ENCODE data around the gene PGAP6. TPM values are rescaled to one million over a fixed set of nuclear protein-coding genes. Genes with fewer than 3 reads are reported as not detected.

PGAP6 gene
- total RNA-seq, 4 donors from 2014 or later: 10.6 to 36.2 (median 12.8) TPM

DNA sequence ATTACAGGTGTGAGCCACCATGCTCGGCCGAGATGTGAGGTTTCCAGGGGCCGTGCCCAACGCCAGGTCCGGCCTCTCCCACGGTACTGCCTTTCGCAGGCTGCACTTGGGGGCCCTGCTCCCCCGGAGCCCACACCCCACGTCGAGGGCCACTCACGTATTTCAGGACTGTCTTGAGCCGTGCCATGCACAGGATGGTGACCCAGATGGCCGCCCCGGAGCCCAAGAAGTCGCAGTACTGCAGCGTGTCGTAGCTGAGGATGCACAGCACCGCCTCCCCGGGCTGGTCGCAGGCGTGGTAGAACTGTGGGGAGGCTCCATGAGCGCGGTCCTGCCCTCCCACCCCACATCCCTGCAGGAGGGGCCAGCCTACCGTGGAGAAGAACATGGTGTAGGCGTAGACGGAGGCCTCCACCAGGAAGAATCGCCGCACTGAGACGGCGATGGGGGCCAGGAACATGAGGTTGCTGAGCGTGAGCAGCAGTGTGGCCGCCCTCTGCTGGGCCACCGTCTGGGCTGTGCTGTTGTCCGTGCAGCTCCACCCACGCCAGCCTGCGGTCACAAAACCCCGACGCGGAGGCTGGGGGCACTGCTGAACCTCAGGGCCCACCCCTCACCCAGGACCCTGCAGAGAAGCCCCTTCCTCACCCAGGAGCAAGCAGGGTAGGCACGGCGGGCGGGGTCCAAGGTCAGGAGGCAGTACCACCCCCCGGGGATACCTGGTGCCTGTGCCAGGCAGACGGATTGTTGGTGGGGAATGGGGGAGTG lies 7.7 kb downstream of the PGAP6 start:
- Histone ChIP-seq H3K27ac (no peak overlapping the region), H3K4me3 (no peak overlapping the region), H3K9me3 (no peaks in the 10 kb centered on the region), H3K4me1 (peaks cover 4 to 11% of the 10 kb centered on the region in 2 donors), H3K27me3 (no peaks in the 10 kb centered on the region), H3K36me3 (no peaks in the 10 kb centered on the region)
- intact Hi-C loops (cut with DNase I; ENCODE audit: low total_unique reads): no loop called here
- DNase-seq: no peak
- TF ChIP-seq, protein P1, sequence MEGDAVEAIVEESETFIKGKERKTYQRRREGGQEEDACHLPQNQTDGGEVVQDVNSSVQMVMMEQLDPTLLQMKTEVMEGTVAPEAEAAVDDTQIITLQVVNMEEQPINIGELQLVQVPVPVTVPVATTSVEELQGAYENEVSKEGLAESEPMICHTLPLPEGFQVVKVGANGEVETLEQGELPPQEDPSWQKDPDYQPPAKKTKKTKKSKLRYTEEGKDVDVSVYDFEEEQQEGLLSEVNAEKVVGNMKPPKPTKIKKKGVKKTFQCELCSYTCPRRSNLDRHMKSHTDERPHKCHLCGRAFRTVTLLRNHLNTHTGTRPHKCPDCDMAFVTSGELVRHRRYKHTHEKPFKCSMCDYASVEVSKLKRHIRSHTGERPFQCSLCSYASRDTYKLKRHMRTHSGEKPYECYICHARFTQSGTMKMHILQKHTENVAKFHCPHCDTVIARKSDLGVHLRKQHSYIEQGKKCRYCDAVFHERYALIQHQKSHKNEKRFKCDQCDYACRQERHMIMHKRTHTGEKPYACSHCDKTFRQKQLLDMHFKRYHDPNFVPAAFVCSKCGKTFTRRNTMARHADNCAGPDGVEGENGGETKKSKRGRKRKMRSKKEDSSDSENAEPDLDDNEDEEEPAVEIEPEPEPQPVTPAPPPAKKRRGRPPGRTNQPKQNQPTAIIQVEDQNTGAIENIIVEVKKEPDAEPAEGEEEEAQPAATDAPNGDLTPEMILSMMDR (IDR thresholded peaks at IDR 0.05): no peak
- TF ChIP-seq POLR2A (IDR thresholded peaks at IDR 0.05): no peak

- DNase-seq: no peak
- no peak for TF ChIP-seq POLR2A (IDR thresholded peaks at IDR 0.05)
- TF ChIP-seq, protein P1 (IDR thresholded peaks at IDR 0.05): no peak
- no peaks in the 10 kb centered on the region for H3K27me3 ChIP-seq
Measured at GRCh38 chr16:373020-373598, 8.7 kb downstream of the PGAP6 start.

DNA sequence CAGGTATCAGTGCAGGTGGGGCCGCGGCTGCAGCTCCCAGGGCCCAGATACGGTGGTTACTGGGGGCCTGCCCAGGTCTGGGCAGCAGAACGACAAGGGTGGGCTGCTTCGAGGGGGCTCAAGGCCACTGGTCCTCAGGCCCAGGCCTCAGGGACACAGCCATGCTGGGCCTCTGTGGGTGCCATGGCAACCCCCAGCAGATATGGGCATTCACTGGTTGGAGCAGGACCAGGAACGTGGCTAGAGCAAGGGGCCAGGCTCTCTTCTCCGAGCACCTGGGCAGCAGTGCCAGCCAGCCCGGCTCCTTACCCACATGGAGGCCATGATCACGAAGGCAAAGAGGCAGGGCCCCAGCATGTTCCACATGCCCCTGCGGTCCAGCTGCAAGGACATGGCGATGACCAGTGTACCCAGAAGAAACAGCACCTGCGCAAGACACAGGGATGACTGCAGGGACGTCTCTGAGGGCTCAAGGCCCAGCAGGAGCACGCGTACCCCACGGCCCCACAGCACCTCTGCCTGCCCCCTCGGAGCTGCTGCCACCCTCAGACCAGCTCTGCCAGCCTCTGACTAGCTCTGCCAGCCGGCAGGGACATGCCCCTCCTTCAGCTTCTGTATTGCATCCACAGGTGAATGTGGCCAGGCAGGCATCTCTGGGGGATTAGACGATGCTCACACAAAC lies 9.3 kb downstream of the PGAP6 start:
- DNase-seq: no peak
- no peak overlapping the region for H3K4me3 ChIP-seq
- H3K9me3 ChIP-seq: no peaks in the 10 kb centered on the region
- H3K4me1 ChIP-seq: peaks cover 4 to 11% of the 10 kb centered on the region in 2 donors
- H3K36me3 ChIP-seq: no peaks in the 10 kb centered on the region
- H3K27ac ChIP-seq: no peak overlapping the region
- H3K27me3 ChIP-seq: no peaks in the 10 kb centered on the region
- intact Hi-C loops (cut with DNase I; ENCODE audit: low total_unique reads): no loop called here
- TF ChIP-seq, protein P1 (IDR thresholded peaks at IDR 0.05): no peak
- TF ChIP-seq POLR2A (IDR thresholded peaks at IDR 0.05): no peak

More at GRCh38 chr16:373020-373598, 8.7 kb downstream of the PGAP6 start:
- intact Hi-C loops (cut with DNase I; ENCODE audit: low total_unique reads): no loop called here
- Histone ChIP-seq H3K4me1 (peaks cover 4 to 11% of the 10 kb centered on the region in 2 donors), H3K36me3 (no peaks in the 10 kb centered on the region), H3K27ac (no peak overlapping the region), H3K4me3 (no peak overlapping the region), H3K9me3 (no peaks in the 10 kb centered on the region)

DNA sequence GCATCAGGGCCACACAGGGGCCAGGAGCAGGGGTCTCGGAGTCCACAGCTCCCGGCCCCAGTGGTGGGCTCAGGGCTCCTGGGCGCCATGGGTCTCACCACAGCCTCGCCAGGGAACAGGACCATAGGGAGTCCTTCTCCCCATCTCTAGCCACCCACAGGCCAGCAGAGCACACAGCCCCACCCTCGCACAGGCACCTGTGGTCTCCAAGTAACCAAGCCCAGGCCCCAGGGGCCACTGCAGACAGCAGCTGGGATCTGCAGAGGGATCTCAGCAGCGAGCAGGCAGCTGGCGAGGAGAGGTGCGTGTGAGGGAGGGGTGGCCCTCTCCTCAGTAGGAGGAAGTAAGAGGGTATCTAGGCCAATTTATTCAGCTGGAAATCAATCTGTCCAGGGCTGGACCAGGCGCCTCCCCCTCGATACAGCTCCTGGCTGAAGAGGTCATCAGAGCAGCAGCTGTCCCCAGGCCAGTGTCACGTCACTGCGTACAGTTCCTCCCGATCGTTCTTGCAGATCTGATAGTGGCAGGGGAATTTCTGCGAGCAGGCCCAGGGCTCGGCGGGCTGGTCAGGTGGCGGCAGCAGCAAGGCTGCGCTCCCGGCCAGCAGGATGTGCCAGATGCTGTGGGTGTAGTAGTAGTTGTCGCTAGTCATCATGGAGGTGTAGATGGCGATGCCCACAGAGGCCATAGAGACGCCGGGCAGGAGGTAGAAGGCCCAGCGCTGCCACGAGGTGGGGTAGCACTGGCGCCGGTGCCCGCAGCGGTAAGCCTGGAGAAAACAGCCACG lies 10.1 kb downstream of the PGAP6 start:
- Histone ChIP-seq H3K36me3 (no peaks in the 10 kb centered on the region), H3K4me3 (no peak overlapping the region), H3K27ac (no peak overlapping the region), H3K27me3 (no peaks in the 10 kb centered on the region), H3K4me1 (peaks cover 4 to 11% of the 10 kb centered on the region in 2 donors), H3K9me3 (no peaks in the 10 kb centered on the region)
- no peak for DNase-seq
- TF ChIP-seq POLR2A (IDR thresholded peaks at IDR 0.05): no peak
- TF ChIP-seq, protein P1 (IDR thresholded peaks at IDR 0.05): no peak
- intact Hi-C loops (cut with DNase I; ENCODE audit: low total_unique reads): no loop called here
